B cell (primary cell): ENCODE measurements around the gene COMMD1. TPM values are rescaled to one million over a fixed set of nuclear protein-coding genes. Genes with fewer than 3 reads are reported as not detected.

Experiments
- ATAC-seq: fragments of 200-7000 bp; cut with Tn5 transposase; one replicate; pipeline ENCODE4 v1.10.0; 2021; ENCODE audit warnings: low read depth, mild to moderate bottlenecking, moderate number of reproducible peaks, moderate library complexity
- CTCF ChIA-PET: fragments of 350-600 bp; sonication (Branson Sonifier 250); formaldehyde crosslinking; loops from one replicate; lab custom pipeline; 2021; ENCODE audit warnings: antibody characterized with exemption, inconsistent platforms; lab: Charles Lee
- POLR2A ChIA-PET: fragments of 350-600 bp; sonication (Branson Sonifier 250); formaldehyde crosslinking; loops from one replicate; lab custom pipeline; 2021; ENCODE audit warnings: antibody characterized with exemption; lab: Charles Lee
- DNase-seq: peaks from one replicate; pipeline ENCODE4 v3.0.0; 2013
- H2AFZ ChIP-seq: 2 replicates; pipeline ENCODE4 v1.6.1; 2012; ENCODE audit warnings: mild to moderate bottlenecking, low read depth, low read length; ENCODE audit not compliant: insufficient read depth, poor library complexity, severe bottlenecking
- H3K27ac ChIP-seq, 2 donors: 1 replicate in 1 of 2; 2 replicates in 1 of 2; pipeline ENCODE4 v1.5.1; 2012 to 2013; ENCODE audit warnings: low read length in 2 of 2, mild to moderate bottlenecking in 2 of 2, moderate library complexity in 1 of 2
- H3K27me3 ChIP-seq, 4 experiments: fragments of 200-600 bp in 1 of 4; sonication (generic) in 1 of 4; replicated peaks in 1 of 4; 1 replicate in 2 of 4; 2 replicates in 2 of 4; pipeline versions ENCODE4 v1.6.1 to v1.7.0; 2013 to 2016; ENCODE audit warnings: low read length in 3 of 4, mild to moderate bottlenecking in 2 of 4, mixed read lengths in 1 of 4, moderate library complexity in 1 of 4; ENCODE audit not compliant: insufficient read depth in 4 of 4, control insufficient read depth in 3 of 4; ENCODE audit errors: control extremely low read depth in 1 of 4
- H3K36me3 ChIP-seq, 2 experiments: replicated peaks in 1 of 2; 1 replicate in 1 of 2; 2 replicates in 1 of 2; pipeline versions ENCODE4 v1.6.1 to v1.7.1; 2013; ENCODE audit warnings: low read length in 1 of 2; ENCODE audit not compliant: insufficient read depth in 2 of 2, control insufficient read depth in 1 of 2; ENCODE audit errors: control extremely low read depth in 1 of 2, extremely low read depth in 1 of 2
- H3K4me1 ChIP-seq, 2 donors: fragments of 200-600 bp in 1 of 2; sonication (generic) in 1 of 2; 1 replicate in 1 of 2; 2 replicates in 1 of 2; pipeline versions ENCODE4 v1.5.1 to v1.6.1; 2013 to 2017; ENCODE audit warnings: low read length in 2 of 2; ENCODE audit not compliant: control insufficient read depth in 2 of 2, insufficient read depth in 2 of 2
- H3K4me2 ChIP-seq: replicated peaks from 2 replicates; pipeline ENCODE3; 2012; ENCODE audit warnings: mild to moderate bottlenecking, low read depth, low read length; ENCODE audit not compliant: poor library complexity, severe bottlenecking
- H3K4me3 ChIP-seq, 5 experiments: fragments of 200-600 bp in 1 of 5; sonication (generic) in 1 of 5; 1 replicate in 3 of 5; 2 replicates in 2 of 5; pipeline versions ENCODE4 v1.5.1 to v1.7.0; 2011 to 2016; ENCODE audit warnings: low read length in 4 of 5, mild to moderate bottlenecking in 4 of 5, low read depth in 2 of 5, control low read depth in 1 of 5, moderate library complexity in 1 of 5; ENCODE audit not compliant: insufficient read depth in 1 of 5; ENCODE audit errors: control extremely low read depth in 1 of 5, extremely low read depth in 1 of 5
- H3K79me2 ChIP-seq: fragments of 200-600 bp; sonication (generic); one replicate; pipeline ENCODE4 v1.6.0; 2016; ENCODE audit warnings: low read length; ENCODE audit not compliant: control insufficient read depth, insufficient read depth
- H3K9ac ChIP-seq: fragments of 200-600 bp; sonication (generic); 2 replicates; pipeline ENCODE4 v1.6.1; 2017; ENCODE audit warnings: mild to moderate bottlenecking, low read length, moderate library complexity
- H3K9me3 ChIP-seq, 3 donors: one replicate each; pipeline versions ENCODE4 v1.6.1 to v1.7.1; 2013; ENCODE audit warnings: low read length in 2 of 3; ENCODE audit not compliant: control insufficient read depth in 2 of 3, insufficient read depth in 1 of 3; ENCODE audit errors: control extremely low read depth in 1 of 3
- H4K20me1 ChIP-seq: 2 replicates; pipeline ENCODE4 v1.6.0; 2012; ENCODE audit warnings: mild to moderate bottlenecking, low read length; ENCODE audit not compliant: insufficient read depth, control insufficient read depth, poor library complexity, severe bottlenecking
- H3K27ac Mint-ChIP-seq: one replicate; pipeline ENCODE4 v1.8.0; 2021; ENCODE audit warnings: mixed read lengths
- H3K27me3 Mint-ChIP-seq: one replicate; pipeline ENCODE4 v1.8.0; 2021; ENCODE audit warnings: mixed read lengths
- H3K4me1 Mint-ChIP-seq: one replicate; pipeline ENCODE4 v1.8.0; 2021; ENCODE audit warnings: mixed read lengths
- H3K4me3 Mint-ChIP-seq: one replicate; pipeline ENCODE4 v1.8.0; 2021; ENCODE audit warnings: mixed read lengths
- H3K9me3 Mint-ChIP-seq: one replicate; pipeline ENCODE4 v1.8.0; 2022; ENCODE audit warnings: mixed read lengths; ENCODE audit not compliant: insufficient read depth
- EZH2 ChIP-seq: IDR thresholded peaks from 2 replicates; pipeline ENCODE4 v1.6.1; 2012; ENCODE audit warnings: borderline replicate concordance, low read depth, mild to moderate bottlenecking, moderate library complexity, low read length; ENCODE audit not compliant: insufficient read depth, poor library complexity, severe bottlenecking
- WGBS: methylation state at CpG from one replicate; pipeline ENCODE4 v1.1.5; 2013; ENCODE audit warnings: missing lambda C conversion rate; ENCODE audit not compliant: insufficient coverage; 5-methylcytosine and 5-hydroxymethylcytosine counted together
- intact Hi-C: fragments of 100-400 bp; cut with micrococcal nuclease; formaldehyde crosslinking; loops from one replicate; pipeline ENCODE4 v1.10.0; 2022
- polyA plus RNA-seq: library from polyadenylated mRNA; depleted of rRNA; stranded (reverse); fragments of >200 nt; gene quantifications from 2 replicates; pipeline ENCODE4 v1.2.3, GENCODE V29; 2012
- total RNA-seq, 2 donors: library from RNA; stranded (reverse); fragments of 120-200 nt in 1 of 2; gene quantifications; 1 replicate in 1 of 2; 2 replicates in 1 of 2; pipeline versions ENCODE4 v1.2.3 to v1.2.4, GENCODE V29; 2013 to 2022
- TF ChIP-seq, protein P1 (sequence below): fragments of 200-600 bp; IDR thresholded peaks from one replicate; pipeline ENCODE4 v1.8.0; 2022; ENCODE audit warnings: antibody characterized with exemption, mild to moderate bottlenecking

The COMMD1 gene
- total and polyA plus RNA-seq, 2 donors (not counting 1 experiment from before 2014, with no cell fraction given), result 20.6 to 25.1 TPM

DNA sequence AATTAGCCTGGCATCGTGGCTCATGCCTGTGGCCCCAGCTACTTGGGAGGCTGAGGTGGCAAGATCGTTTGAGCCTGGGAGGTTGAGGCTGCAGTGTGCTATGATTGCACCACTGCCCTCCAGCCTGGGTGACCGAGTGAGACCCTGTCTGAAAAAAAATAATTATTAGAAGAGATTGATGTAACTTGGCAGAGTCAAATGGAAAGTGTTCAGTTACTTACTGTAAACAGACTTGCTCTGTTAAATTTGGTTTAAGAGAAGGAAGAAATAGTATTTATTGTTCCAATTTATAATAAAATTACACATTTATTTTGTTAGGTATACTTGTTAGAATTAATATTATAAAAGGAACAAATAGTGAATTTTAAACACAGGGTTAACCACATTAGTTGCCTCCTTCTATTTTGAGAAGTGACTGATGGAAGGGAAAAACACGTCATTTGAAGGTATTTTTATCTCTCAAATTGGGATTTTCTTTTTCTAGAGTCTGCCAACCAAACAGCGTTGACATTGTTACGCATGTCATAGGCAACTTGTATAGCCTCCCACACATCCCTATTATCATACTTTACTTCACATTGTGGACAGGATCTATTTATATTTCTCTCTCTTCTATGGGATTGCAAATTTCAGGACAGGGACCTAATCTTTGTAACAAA lies 171.6 kb downstream of the COMMD1 start:
- TF ChIP-seq, protein P1, sequence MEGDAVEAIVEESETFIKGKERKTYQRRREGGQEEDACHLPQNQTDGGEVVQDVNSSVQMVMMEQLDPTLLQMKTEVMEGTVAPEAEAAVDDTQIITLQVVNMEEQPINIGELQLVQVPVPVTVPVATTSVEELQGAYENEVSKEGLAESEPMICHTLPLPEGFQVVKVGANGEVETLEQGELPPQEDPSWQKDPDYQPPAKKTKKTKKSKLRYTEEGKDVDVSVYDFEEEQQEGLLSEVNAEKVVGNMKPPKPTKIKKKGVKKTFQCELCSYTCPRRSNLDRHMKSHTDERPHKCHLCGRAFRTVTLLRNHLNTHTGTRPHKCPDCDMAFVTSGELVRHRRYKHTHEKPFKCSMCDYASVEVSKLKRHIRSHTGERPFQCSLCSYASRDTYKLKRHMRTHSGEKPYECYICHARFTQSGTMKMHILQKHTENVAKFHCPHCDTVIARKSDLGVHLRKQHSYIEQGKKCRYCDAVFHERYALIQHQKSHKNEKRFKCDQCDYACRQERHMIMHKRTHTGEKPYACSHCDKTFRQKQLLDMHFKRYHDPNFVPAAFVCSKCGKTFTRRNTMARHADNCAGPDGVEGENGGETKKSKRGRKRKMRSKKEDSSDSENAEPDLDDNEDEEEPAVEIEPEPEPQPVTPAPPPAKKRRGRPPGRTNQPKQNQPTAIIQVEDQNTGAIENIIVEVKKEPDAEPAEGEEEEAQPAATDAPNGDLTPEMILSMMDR, result no peak
- TF ChIP-seq EZH2, result no peak
- no peak overlapping the region for H3K9ac ChIP-seq
- H2AFZ ChIP-seq, result no peak overlapping the region
- no peak for DNase-seq
- H3K4me1 Mint-ChIP-seq, result no peaks in the 10 kb centered on the region
- no peak overlapping the region for H3K4me2 ChIP-seq
- ChIA-PET CTCF (no interaction called here), POLR2A (interaction anchor here (0.7 kb wide), 1 partner anchor 170 kb away, joined by 3 read pairs; no protein-coding TSS in a partner anchor)
- H3K27ac ChIP-seq, result no peak overlapping the region
- no peak overlapping the region for H3K4me3 ChIP-seq
- H3K36me3 ChIP-seq, result no peaks in the 10 kb centered on the region
- no peaks in the 10 kb centered on the region for H4K20me1 ChIP-seq
- no peaks in the 10 kb centered on the region for H3K9me3 Mint-ChIP-seq
- no peak overlapping the region for H3K4me3 Mint-ChIP-seq
- H3K27ac Mint-ChIP-seq, result no peak overlapping the region
- no peaks in the 10 kb centered on the region for H3K27me3 Mint-ChIP-seq
- no peak for ATAC-seq
- peaks cover 0 to 10% (median 10%) of the 10 kb centered on the region in 3 donors for H3K9me3 ChIP-seq
- H3K4me1 ChIP-seq, result no peaks in the 10 kb centered on the region
- 95% methylated on average over 3 of the region's 6 CpGs for WGBS
- no peaks in the 10 kb centered on the region for H3K27me3 ChIP-seq
- peaks cover 3% of the 10 kb centered on the region for H3K79me2 ChIP-seq
- intact Hi-C loops, result no loop called here

- TF ChIP-seq EZH2, result no peak
- TF ChIP-seq, protein P1, result no peak
- H3K4me1 Mint-ChIP-seq, result no peaks in the 10 kb centered on the region
- Histone ChIP-seq H3K9ac (no peak overlapping the region), H3K4me2 (no peak overlapping the region), H4K20me1 (no peaks in the 10 kb centered on the region), H3K27me3 (no peaks in the 10 kb centered on the region), H3K79me2 (no peaks in the 10 kb centered on the region), H3K4me1 (no peaks in the 10 kb centered on the region), H3K36me3 (no peaks in the 10 kb centered on the region), H3K4me3 (no peak overlapping the region), H3K27ac (no peak overlapping the region), H3K9me3 (peaks cover 0 to 3% (median 0%) of the 10 kb centered on the region in 3 donors), H2AFZ (no peak overlapping the region)
- WGBS, result no CpG with 5 or more reads among the region's 1 CpG
- ATAC-seq (no peak), DNase-seq (no peak)
- ChIA-PET POLR2A (no interaction called here), CTCF (no interaction called here)
- no peaks in the 10 kb centered on the region for H3K27me3 Mint-ChIP-seq
- H3K4me3 Mint-ChIP-seq, result no peak overlapping the region
- intact Hi-C loops, result no loop called here
- H3K9me3 Mint-ChIP-seq, result no peaks in the 10 kb centered on the region
- H3K27ac Mint-ChIP-seq, result no peak overlapping the region
These were observed 179.3 kb downstream of the COMMD1 start for GRCh38 chr2:62084801-62085200.
